ENCODE data around the gene CCDC137.

- TF ChIP-seq CTCF (IDR thresholded peaks at IDR 0.05; ENCODE audit: extremely low read depth in 1 of 2, insufficient read depth in 1 of 2, low read depth in 1 of 2, low read length in 2 of 2) (no peak), MAX (IDR thresholded peaks at IDR 0.05; ENCODE audit: insufficient read depth, insufficient read length) (no peak)
Measured at GRCh38 chr17:81660441-81660840, 6.1 kb upstream of the CCDC137 start.
